H9 (cell line): Measurements from ENCODE around the gene ARSJ. TPM values are rescaled to one million over a fixed set of nuclear protein-coding genes. Genes with fewer than 3 reads are reported as not detected.

Experiments
- DNase-seq: peaks from one replicate; pipeline ENCODE4 v3.0.0-alpha.2; 2017
- H2AFZ ChIP-seq: one replicate; pipeline ENCODE4 v1.6.1; 2013; ENCODE audit warnings: mild to moderate bottlenecking, low read length, control low read depth, moderate library complexity
- H2AK5ac ChIP-seq: 2 replicates; pipeline ENCODE4 v1.6.1; 2013; ENCODE audit warnings: low read length, control low read depth, mixed read lengths; ENCODE audit not compliant: insufficient read length
- H2BK120ac ChIP-seq: one replicate; pipeline ENCODE4 v1.6.1; 2013; ENCODE audit warnings: low read depth, mild to moderate bottlenecking, low read length, control low read depth, inconsistent platforms; ENCODE audit not compliant: poor library complexity, severe bottlenecking
- H2BK12ac ChIP-seq: 2 replicates; pipeline ENCODE4 v1.6.1; 2013; ENCODE audit warnings: low read length, control low read depth, mixed read lengths, low read depth; ENCODE audit not compliant: insufficient read length
- H2BK15ac ChIP-seq: 2 replicates; pipeline ENCODE4 v1.6.1; 2013; ENCODE audit warnings: low read depth, low read length, control low read depth
- H2BK20ac ChIP-seq: one replicate; pipeline ENCODE4 v1.6.1; 2013; ENCODE audit warnings: low read depth, mild to moderate bottlenecking, low read length, control low read depth, inconsistent platforms; ENCODE audit not compliant: poor library complexity, severe bottlenecking
- H2BK5ac ChIP-seq: 2 replicates; pipeline ENCODE4 v1.6.1; 2013; ENCODE audit warnings: low read length, control low read depth, mixed read lengths; ENCODE audit not compliant: insufficient read length
- H3K14ac ChIP-seq: 2 replicates; pipeline ENCODE4 v1.6.1; 2013; ENCODE audit warnings: low read length, control low read depth; ENCODE audit not compliant: insufficient read depth
- H3K18ac ChIP-seq: 2 replicates; pipeline ENCODE4 v1.6.1; 2013; ENCODE audit warnings: low read depth, mild to moderate bottlenecking, mixed read lengths, low read length, control low read depth; ENCODE audit not compliant: insufficient read length
- H3K23ac ChIP-seq: 2 replicates; pipeline ENCODE4 v1.6.1; 2013; ENCODE audit warnings: low read length, control low read depth, mixed read lengths, low read depth; ENCODE audit not compliant: insufficient read length
- H3K23me2 ChIP-seq: 2 replicates; pipeline ENCODE4 v1.6.1; 2013; ENCODE audit warnings: low read depth, mild to moderate bottlenecking, mixed read lengths, low read length, control low read depth; ENCODE audit not compliant: insufficient read length, poor library complexity, severe bottlenecking
- H3K27ac ChIP-seq: 2 replicates; pipeline ENCODE4 v1.5.1; 2013; ENCODE audit warnings: low read length, control low read depth, mixed read lengths, low read depth; ENCODE audit not compliant: insufficient read length
- H3K27me3 ChIP-seq: 2 replicates; pipeline ENCODE4 v1.6.1; 2013; ENCODE audit warnings: low read length, control low read depth, inconsistent platforms; ENCODE audit not compliant: insufficient read depth
- H3K4ac ChIP-seq: 2 replicates; pipeline ENCODE4 v1.6.1; 2013; ENCODE audit warnings: low read depth, mild to moderate bottlenecking, control low read depth, inconsistent platforms, low read length, moderate library complexity
- H3K4me1 ChIP-seq: 2 replicates; pipeline ENCODE4 v1.6.1; 2013; ENCODE audit warnings: low read length, control low read depth, inconsistent platforms; ENCODE audit not compliant: insufficient read depth
- H3K4me2 ChIP-seq: 2 replicates; pipeline ENCODE4 v1.6.1; 2013; ENCODE audit warnings: low read length, control low read depth, mixed read lengths; ENCODE audit not compliant: insufficient read length, insufficient read depth
- H3K56ac ChIP-seq: 2 replicates; pipeline ENCODE4 v1.6.1; 2013; ENCODE audit warnings: low read depth, mild to moderate bottlenecking, mixed read lengths, low read length, control low read depth; ENCODE audit not compliant: insufficient read length
- H3K79me1 ChIP-seq: 2 replicates; pipeline ENCODE4 v1.6.1; 2013; ENCODE audit warnings: low read depth, mild to moderate bottlenecking, moderate library complexity, low read length, control low read depth, inconsistent platforms; ENCODE audit not compliant: insufficient read depth, poor library complexity, severe bottlenecking
- H3K79me2 ChIP-seq: 2 replicates; pipeline ENCODE4 v1.6.1; 2013; ENCODE audit warnings: low read length, control low read depth, inconsistent platforms; ENCODE audit not compliant: insufficient read depth
- H3K9ac ChIP-seq: 2 replicates; pipeline ENCODE4 v1.6.1; 2013; ENCODE audit warnings: low read length, control low read depth, mixed read lengths; ENCODE audit not compliant: insufficient read length; ENCODE audit errors: extremely low read depth
- H3K9me3 ChIP-seq: one replicate; pipeline ENCODE4 v1.6.1; 2013; ENCODE audit warnings: low read depth, low read length, inconsistent platforms; ENCODE audit not compliant: control insufficient read depth
- H3T11ph ChIP-seq: one replicate; pipeline ENCODE4 v1.6.1; 2013; ENCODE audit warnings: mild to moderate bottlenecking, low read length, control low read depth, inconsistent platforms
- H4K20me1 ChIP-seq: one replicate; pipeline ENCODE4 v1.6.1; 2013; ENCODE audit not compliant: control insufficient read depth, insufficient read length, insufficient read depth
- H4K5ac ChIP-seq: 2 replicates; pipeline ENCODE4 v1.6.1; 2013; ENCODE audit warnings: low read depth, mild to moderate bottlenecking, mixed read lengths, low read length, control low read depth; ENCODE audit not compliant: insufficient read length
- H4K8ac ChIP-seq: replicated peaks from 2 replicates; pipeline ENCODE4 v1.6.1; 2013; ENCODE audit warnings: low read length, control low read depth, mixed read lengths, low read depth; ENCODE audit not compliant: insufficient read length
- H4K91ac ChIP-seq: 2 replicates; pipeline ENCODE4 v1.6.1; 2013; ENCODE audit warnings: low read depth, mild to moderate bottlenecking, moderate library complexity, mixed read lengths, low read length, control low read depth; ENCODE audit not compliant: insufficient read length
- H3K27ac Mint-ChIP-seq, 3 experiments: 2 replicates in 2 of 3; 3 replicates in 1 of 3; pipeline ENCODE4 v1.8.0; 2020 to 2021; ENCODE audit warnings: mixed read lengths in 3 of 3, mild to moderate bottlenecking in 1 of 3, moderate library complexity in 1 of 3
- H3K27me3 Mint-ChIP-seq: 2 replicates; pipeline ENCODE4 v1.8.0; 2021; ENCODE audit warnings: low read depth, mild to moderate bottlenecking, moderate library complexity, mixed read lengths
- H3K36me3 Mint-ChIP-seq, 3 experiments: 2 replicates in 2 of 3; 3 replicates in 1 of 3; pipeline ENCODE4 v1.8.0; 2020 to 2021; ENCODE audit warnings: low read depth in 3 of 3, mixed read lengths in 3 of 3; ENCODE audit not compliant: insufficient read depth in 1 of 3
- H3K4me1 Mint-ChIP-seq, 2 experiments: 2 replicates each; pipeline ENCODE4 v1.8.0; 2020; ENCODE audit warnings: mixed read lengths in 2 of 2
- H3K4me3 Mint-ChIP-seq, 2 experiments: 2 replicates in 1 of 2; 3 replicates in 1 of 2; pipeline ENCODE4 v1.8.0; 2020 to 2021; ENCODE audit warnings: mild to moderate bottlenecking in 2 of 2, mixed read lengths in 2 of 2, moderate library complexity in 1 of 2
- H3K9me3 Mint-ChIP-seq, 2 experiments: 2 replicates in 1 of 2; 3 replicates in 1 of 2; pipeline ENCODE4 v1.8.0; 2020; ENCODE audit warnings: mild to moderate bottlenecking in 2 of 2, mixed read lengths in 2 of 2, moderate library complexity in 1 of 2
- WGBS: extraction: QIAGEN DNeasy Blood & Tissue Kit; methylation state at CpG from one replicate; pipeline ENCODE4 v1.1.7; 2013; ENCODE audit warnings: missing lambda C conversion rate, low lambda C conversion rate, mixed read lengths; ENCODE audit not compliant: insufficient read length; ENCODE audit errors: extremely low coverage; 5-methylcytosine and 5-hydroxymethylcytosine counted together
- total RNA-seq: library from RNA; stranded (reverse); gene quantifications from 2 replicates; pipeline ENCODE4 v1.2.1, GENCODE V29; 2021
- TF ChIP-seq, protein P1 (sequence below): fragments of 200-600 bp; sonication (generic); conservative IDR thresholded peaks from 3 replicates; pipeline ENCODE4 v1.8.0; 2021; ENCODE audit warnings: antibody characterized with exemption, mild to moderate bottlenecking

Gene ARSJ
- total RNA-seq, 1 experiment from 2014 or later: 1.1 TPM

- Histone ChIP-seq H3K9ac (no peak overlapping the region), H2AK5ac (no peak overlapping the region), H3K4me2 (no peak overlapping the region), H3K27ac (no peak overlapping the region), H3K23ac (no peak overlapping the region), H2BK20ac (no peak overlapping the region), H3K18ac (no peak overlapping the region), H2BK5ac (no peak overlapping the region), H2BK12ac (no peak overlapping the region), H3K79me1 (no peaks in the 10 kb centered on the region), H3K14ac (no peak overlapping the region), H3K27me3 (no peaks in the 10 kb centered on the region), H4K5ac (no peak overlapping the region), H3K4ac (no peak overlapping the region), H4K91ac (no peak overlapping the region), H3K23me2 (no peaks in the 10 kb centered on the region), H4K20me1 (no peaks in the 10 kb centered on the region), H2BK120ac (no peak overlapping the region), H3K56ac (no peak overlapping the region), H2BK15ac (no peak overlapping the region), H3K9me3 (no peaks in the 10 kb centered on the region), H2AFZ (no peak overlapping the region), H3K4me1 (no peaks in the 10 kb centered on the region), H4K8ac (no peak overlapping the region), H3T11ph (no peak overlapping the region), H3K79me2 (no peaks in the 10 kb centered on the region; the same call in 1 of the 2 replicates)
- TF ChIP-seq, protein P1, sequence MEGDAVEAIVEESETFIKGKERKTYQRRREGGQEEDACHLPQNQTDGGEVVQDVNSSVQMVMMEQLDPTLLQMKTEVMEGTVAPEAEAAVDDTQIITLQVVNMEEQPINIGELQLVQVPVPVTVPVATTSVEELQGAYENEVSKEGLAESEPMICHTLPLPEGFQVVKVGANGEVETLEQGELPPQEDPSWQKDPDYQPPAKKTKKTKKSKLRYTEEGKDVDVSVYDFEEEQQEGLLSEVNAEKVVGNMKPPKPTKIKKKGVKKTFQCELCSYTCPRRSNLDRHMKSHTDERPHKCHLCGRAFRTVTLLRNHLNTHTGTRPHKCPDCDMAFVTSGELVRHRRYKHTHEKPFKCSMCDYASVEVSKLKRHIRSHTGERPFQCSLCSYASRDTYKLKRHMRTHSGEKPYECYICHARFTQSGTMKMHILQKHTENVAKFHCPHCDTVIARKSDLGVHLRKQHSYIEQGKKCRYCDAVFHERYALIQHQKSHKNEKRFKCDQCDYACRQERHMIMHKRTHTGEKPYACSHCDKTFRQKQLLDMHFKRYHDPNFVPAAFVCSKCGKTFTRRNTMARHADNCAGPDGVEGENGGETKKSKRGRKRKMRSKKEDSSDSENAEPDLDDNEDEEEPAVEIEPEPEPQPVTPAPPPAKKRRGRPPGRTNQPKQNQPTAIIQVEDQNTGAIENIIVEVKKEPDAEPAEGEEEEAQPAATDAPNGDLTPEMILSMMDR: no peak
- Mint-ChIP-seq H3K36me3 (peaks cover 0 to 3% (median 0%) of the 10 kb centered on the region in 3 experiments; a peak in 1 of 7 replicates), H3K9me3 (peaks cover 0 to 3% of the 10 kb centered on the region in 2 experiments; a peak in 2 of 5 replicates), H3K27ac (no peak overlapping the region; a peak in 1 of 7 replicates), H3K27me3 (no peaks in the 10 kb centered on the region), H3K4me3 (no peak overlapping the region), H3K4me1 (no peaks in the 10 kb centered on the region)
- no CpG with 5 or more reads among the region's 1 CpG for WGBS
- DNase-seq: no peak
Observed at GRCh38 chr4:113969709-113970334, 9.6 kb downstream of the ARSJ start.
